KBM-7 (cell line): ENCODE results near the gene DISC1.

ENCODE experiments used
- DNase-seq: peaks from one replicate; pipeline ENCODE4 v3.0.0-alpha.2; 2015
- in situ Hi-C: fragments of 300-500 bp; cut with MboI; formaldehyde crosslinking; loops from 2 replicates; pipeline ENCODE4 v1.14.3; 2020; ENCODE audit warnings: low sequenced_read_pairs, low pct_unique_long_range_greater_than_20kb, mixed read lengths

The DISC1 gene

DNA sequence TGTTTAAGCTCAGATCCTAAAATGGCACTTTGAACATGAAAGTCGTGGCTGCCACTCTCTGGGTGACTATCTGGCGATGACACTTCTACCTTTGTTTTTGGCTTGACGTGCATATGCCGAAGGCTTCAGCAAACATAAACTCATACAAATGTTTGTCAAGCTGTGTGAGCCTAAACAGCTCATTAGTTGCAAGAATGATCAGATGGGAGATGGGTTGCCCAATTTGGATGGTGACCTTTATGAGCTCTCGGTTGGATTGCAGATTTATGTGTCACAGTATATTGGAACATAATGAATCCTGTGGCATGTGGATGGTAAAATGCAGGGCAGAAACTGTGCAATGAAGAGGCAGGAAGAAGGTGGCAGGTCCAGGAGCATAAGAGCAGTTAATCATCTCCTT, 229.3 kb downstream of the DISC1 start:
- in situ Hi-C loops: no loop called here
- no peak for DNase-seq

DNA sequence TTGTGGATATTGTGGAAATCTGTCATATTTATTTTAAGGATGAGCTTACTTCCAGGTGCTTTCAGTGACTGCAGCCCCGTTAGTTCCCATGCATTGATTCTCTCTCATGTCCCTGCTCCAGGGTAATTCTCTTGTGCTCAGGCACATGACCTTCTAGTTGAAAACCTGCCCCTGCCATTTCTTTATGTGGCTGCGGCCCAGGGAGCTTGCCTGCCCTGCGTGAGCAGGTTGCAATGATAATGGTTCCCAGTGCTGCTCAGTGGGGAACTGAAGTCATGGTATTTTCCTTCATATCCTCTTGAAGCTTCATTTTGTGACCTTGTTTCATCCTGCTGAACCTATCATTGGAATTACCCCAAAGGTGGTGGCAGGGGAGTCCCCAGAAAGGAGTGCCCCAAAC, 229.8 kb downstream of the DISC1 start:
- DNase-seq: no peak
- in situ Hi-C loops: no loop called here

DNA sequence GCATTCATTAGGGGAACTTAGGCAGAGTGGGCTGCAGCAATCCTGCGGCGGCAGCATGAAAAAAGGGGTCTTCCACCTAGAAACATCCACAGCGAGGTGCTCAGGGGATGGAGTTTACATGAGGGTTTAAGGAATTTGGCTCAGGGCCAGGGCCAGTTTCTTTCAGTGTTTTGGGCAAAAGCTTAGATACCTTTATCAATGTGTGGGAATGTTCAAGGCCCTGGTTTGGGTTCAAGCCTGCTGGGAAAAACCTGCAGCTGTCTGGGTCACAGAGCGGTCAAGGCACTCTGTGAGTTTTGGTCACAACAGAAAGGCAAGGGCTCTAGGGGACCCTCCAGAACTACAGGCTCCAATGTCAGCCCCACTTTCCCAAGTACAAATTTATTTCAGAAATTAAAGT, 230.3 kb downstream of the DISC1 start:
- in situ Hi-C loops: no loop called here
- DNase-seq: no peak

DNA sequence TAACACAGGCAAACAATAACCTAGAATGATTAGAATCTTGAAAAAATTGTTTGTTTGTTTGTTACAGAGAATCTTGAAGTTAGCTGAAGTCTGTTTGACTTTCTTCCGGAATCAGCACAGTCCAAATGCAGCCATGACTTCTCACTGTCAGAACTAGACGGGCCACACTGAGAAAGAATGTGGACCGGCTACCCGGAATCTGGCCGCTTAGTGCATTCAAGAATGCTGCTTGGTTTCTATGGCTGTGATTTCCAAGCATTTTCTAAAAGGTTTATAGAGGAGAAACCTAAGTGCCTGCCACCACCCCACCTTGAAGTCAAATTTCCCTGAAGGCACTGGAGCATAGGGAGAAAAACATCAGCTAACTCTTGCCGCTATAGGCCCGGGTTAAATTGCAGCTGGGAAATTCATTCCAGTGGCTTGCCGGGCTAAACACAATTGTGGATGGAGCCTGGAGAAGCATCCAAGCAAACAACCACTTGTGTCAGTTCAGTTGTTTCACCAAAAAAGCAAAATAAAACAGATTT, 231.1 kb downstream of the DISC1 start:
- no peak for DNase-seq
- in situ Hi-C loops: no loop called here

DNA sequence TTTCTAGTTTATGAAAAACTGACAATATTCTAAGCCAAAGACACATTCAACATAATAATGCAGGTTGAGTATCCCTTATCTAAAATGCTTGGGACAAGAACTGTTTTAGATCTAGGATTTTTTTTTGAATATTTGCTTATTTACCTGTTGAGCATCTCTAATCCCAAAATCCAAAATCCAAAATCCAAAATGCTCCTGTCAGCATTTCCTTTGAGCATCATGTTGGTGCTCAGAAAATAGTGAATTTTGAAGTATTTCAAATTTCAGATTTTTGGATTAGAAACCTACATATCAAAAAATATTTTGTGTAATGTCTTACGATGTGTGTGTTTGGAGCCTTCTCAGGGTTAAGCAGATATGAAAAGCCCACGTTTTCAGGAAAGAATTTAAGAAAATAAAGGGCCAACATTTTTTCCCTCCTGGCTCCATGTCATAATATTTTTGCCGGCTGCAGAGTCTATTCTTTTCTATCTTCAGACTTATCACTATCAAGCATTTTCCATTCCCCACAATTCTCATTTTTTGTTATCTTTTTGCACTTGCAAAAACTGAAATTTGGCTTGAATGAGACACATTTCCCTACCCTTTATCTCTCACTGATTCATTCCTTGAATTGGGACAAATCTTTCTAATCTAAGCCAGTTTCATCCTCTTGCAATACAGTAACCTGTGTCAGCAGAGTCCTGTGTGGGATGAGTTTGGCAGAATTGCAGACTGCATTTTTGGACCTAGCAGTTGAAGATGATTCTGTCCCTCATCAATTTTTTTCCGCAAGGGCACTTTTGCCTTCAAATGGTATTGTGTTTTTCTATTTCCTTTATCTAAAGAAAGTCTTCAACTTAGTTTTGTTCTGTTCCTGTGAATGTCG, 233.9 kb downstream of the DISC1 start:
- no peak for DNase-seq
- in situ Hi-C loops: no loop called here

DNA sequence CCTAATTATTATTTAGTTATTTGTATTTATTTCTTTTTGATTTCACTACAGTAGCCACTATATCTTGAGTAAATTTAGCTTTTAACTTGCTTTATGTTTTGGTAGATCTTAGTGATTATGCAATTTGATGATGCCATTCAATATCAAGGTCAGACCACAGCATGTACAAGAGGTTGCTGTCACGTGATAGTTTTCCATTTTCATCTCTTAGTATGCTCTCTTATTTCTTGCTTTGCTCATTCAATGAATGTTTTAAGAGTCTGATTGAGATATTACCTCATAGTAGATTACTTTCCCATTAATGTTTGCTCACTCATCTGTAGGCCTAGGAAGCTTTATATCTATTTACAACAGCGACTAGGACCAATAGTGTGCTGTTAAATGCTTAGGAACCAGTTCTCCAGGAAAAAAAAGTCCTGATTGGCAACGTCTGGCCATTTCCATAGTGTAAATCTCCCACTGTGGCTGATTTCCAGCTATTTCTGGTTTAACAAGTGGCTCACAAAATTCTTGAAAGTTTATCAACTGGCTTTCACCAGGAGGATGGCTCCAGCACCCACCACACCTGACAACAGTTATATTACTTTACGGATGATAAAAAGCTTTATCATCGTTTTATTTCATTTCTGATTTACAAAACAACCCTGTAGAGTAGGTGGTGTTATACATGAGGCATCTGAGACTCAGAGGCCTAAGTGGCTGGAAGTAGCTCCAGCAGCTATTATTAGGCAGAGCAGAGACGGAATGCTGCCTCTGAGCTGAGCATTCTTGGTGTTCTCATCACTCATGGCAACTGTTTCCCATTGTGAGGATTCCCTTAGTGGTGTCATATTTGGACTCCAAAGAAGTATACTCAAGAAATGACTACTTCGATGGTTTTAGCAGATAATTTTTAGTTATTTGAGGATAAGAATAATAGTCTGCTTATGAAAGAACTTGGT, 235.2 kb downstream of the DISC1 start:
- no peak for DNase-seq
- in situ Hi-C loops: no loop called here

DNA sequence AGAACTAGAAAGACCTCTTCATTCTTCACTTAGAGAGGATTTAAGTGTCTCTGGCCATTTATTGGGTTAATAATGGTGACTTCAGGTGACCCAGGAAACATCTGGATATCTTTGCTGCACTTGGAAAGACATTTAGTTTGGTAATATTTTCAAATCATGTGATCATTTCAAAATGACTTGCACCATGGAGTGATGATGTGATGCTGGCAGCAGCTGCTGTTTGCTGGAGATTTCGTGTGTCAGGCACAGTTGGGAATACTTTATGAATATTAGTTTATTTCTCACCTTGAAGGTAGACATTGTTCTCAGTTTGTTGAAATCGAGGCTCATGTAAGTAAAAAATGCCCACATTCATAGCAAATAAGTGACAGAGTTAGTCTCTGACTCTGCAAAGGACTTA, 236.0 kb downstream of the DISC1 start:
- in situ Hi-C loops: no loop called here
- DNase-seq: no peak

DNA sequence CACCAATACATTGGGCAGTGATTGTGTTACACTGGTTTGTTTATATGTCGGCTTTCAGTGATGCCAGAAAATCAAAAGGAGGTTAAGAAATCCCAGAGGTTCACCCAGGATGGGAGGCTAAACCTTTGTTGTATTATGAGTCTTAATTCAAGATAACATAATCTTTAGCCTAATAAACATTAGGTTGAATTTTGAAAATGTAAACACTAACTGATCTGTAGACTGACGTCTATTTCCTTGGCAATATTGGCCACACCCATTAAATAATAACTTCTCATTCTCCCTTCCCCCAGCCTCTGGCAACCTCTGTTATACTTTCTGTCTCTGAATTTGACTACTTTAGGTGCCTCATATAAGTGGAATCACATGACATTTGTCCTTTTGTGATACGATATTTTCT, 238.7 kb downstream of the DISC1 start:
- no peak for DNase-seq
- in situ Hi-C loops: no loop called here

DNA sequence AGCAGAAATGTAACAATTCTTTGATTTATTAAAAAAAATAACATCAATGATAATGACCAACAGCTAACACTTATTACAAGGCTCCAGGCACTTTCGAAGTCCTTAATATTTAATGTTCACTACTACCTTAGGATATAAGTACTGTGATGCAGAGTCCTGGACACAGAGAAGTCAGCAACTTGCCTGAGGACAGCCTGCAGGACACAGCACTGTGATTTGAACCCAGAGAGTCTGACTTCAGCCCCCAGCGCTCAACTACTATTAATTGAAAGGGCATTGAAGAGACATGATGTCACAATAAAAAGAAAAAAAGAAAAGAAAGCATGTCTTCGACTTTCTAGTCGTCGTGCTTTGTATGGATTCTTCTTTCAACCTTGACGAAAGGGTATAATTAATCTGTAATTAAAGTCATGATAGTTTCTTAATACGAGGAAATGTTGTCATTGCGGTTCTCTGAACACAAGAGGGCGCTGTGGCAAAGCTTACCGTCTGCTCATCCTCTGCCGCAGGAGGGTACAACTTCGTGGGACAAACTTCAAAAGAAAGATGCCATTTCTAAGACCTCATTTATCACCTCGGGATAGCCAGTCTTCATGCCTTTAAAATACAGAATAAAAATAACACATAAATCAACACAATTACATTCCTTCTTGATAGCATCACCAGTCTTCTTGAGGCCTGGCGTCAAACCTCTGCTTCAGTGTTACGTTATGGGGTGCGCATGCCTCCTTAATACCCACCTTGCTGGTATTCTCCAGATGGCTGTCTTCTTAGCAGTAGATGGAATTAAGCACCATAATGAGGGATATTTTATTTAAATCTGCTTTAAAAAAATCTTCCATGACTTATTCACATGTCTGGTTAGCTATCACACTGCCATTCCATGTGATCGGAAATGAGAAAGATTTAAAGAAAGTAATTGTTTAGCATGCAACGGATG, 240.1 kb downstream of the DISC1 start:
- peak; percentile 46 for DNase-seq
- in situ Hi-C loops: no loop called here

DNA sequence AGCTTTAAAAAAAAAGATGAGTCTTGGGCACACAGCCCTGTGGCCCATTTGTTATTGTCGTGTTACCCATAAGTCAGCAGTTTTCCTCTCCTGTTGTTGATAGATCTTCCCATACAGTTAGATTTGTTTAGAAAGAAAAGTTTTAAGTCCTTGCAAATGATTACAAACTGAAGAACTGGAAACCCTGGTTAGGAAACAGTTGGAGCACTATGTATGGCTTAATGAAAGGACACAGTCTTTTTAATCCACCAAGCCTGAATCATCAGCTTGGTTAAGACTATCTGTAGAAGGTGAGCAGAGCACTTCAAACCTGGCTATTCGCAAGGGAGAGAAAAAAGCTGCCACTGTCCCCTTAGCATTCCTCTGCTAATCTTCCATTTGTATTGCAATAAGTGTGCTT, 241.0 kb downstream of the DISC1 start:
- in situ Hi-C loops: no loop called here
- DNase-seq: no peak

DNA sequence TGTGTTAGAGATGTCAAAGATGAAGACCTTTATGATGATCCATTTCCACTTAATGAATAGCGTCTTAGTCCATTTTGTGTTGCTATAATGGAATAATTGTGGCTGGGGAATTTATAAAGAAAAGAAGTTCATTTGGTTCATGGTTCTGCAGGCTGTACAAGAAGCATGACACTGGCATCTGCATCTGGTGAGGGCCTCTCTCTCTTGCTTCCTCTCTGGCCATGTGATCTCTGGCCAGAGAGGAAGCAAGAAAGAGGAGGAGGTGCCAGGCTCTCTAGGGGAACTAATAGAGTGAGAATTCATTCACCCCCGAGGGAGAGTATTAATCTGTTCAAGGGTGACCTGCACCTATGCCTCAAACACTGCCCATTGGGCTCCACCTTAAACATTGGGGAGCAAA, 242.8 kb downstream of the DISC1 start:
- in situ Hi-C loops: no loop called here
- peak; percentile 45 for DNase-seq

DNA sequence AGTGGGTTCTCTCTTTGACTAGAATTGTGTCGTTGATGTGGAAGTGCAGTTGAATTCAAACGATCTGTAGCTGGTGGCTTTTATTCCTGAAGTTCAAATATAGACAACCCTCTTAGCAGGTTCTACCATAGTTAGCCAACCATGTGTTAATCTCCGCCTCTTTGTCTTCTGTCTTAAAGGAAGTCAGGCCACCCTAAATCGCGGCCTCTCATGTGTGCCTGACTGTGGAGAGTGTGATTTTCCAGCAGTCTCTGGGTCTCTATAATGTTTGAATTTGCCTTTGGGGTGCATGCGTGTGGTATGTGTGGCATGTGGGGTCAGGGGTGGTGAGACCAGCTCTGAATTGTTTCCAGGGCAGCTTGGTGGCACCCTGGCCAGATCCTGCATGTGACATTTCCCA, 244.9 kb downstream of the DISC1 start:
- no peak for DNase-seq
- in situ Hi-C loops: no loop called here

DNA sequence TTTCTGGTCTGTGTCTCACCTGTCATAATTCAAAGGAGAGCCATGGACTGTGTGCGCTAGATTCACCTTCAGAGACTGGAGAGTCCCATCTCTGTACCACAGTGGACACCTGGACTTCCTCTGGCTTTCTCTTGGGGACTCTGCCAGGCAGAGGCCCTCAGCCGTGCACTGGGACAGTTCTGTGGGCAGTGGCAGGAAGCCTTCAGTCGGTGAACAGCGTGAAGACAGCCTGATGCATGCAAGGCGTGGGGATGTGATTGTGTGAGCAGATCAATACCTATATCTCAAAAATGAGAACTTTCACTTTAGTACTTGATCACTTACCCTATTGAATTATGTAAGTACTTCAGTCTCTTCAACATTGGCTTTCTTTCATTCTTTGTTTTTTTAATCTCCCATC, 245.3 kb downstream of the DISC1 start:
- DNase-seq: no peak
- in situ Hi-C loops: no loop called here

DNA sequence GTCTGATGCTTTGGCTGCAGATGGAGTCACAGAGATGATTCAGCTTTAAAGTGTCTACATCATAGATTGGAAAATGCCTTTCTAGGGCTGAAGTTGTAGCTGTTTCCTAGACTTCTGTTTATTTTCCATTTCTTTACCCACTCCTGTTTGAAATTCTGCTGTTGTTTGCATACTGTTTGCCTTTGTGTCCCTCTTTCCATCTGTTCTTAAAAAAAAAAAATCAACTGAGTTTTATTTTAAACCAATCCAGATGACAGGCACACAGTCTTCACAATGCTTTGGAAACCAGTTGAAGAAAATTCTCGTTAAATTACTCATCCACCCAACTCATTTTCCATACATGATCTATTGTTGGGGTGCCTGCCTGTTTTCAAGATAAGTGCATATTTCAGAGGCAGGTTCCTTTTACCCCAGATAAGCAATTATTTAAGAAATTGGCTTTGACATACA, 245.9 kb downstream of the DISC1 start:
- in situ Hi-C loops: no loop called here
- DNase-seq: no peak

DNA sequence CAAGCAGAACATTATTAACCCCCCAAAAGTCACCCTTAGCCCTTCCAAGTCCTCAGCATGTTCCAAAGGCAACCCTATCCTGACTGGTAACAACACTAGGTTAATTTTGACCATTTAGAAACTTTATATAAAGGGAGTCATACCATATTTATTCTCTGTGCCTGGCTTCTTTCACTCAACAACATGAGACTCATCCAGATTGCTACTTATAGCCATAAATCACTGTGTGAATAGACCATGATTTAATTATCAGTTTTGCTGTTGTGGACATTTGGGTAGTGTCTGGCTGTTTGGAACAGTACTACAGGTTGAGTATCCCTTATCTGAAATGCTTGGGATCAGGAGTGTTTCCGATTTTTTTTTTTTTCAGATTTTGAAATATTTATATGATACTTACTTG, 252.1 kb downstream of the DISC1 start:
- no peak for DNase-seq
- in situ Hi-C loops: no loop called here

DNA sequence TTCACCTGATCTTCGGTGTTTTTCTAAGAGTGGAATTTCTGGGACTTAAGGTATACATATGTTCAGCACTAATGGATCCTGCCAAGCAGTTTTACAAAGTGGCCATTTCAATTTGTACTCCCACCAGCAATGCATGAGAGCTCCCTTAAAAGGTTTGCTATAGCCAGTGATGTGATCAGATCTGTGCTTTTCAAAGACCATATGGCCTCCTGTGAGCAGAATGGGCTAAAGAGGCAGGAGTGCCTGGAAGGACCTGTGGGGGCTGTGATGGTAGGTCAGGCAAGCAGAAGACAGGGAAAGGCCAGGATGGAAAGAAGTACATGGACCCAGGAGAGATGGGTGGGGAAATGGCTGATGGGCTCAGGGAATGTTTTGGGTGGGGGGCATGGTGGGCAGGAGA, 252.7 kb downstream of the DISC1 start:
- no peak for DNase-seq
- in situ Hi-C loops: no loop called here

DNA sequence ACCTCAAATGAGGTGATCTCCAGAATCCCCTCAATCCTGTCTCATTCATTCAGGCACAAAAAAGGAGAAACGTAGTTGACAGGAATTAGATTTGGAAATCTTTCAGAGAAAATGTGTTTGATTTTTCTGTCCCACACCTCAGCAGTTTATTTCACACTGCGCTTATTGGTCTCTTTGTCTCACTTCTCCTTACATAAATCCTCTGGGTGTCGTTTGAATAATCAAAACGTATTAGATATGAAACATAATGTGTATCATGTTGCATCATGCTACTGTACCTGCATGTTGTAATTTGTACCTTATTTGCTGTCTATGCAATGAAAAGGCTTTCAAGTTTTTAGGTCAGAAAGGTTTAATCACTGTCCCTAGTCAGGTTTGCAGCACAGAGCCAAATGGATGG, 255.7 kb downstream of the DISC1 start:
- no peak for DNase-seq
- in situ Hi-C loops: no loop called here

DNA sequence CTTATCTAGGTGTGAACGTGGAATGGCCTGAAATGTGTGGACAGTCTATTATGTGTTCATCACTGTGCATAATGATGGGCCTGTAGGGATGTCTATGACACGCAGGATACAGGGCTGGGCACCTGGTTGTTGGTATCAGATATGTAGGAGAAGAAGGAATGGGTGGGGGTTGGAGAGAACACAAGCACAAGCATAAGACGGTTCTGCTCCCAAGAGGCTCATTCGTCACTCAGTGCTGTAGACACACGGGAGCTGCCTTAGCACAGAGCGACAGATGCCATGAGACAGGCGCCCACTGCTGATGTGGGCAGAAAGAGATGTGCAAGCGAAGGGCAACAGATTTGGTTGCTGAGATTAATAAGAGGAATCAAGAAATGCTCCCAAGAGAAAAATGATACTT, 256.2 kb downstream of the DISC1 start:
- in situ Hi-C loops: no loop called here
- no peak for DNase-seq

DNA sequence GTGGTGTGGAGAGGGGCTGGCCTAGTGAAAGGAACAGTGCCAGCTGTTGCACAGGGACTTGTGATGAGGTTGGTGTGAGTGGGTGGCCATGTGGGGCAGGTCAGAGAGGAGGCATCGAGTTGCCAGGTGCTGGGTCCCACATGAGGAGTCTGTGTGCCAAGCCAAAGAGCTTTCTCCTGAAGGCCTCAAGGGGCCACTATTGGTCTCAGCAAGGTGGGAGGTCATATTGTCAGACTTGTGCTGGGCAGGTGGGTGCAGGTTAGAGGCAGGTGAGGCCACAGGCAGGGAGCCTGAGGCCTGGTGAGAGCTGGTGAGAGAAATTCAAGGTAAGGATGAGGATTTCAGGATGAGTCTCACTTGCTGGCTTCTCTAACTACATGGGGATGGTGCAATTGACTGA, 256.8 kb downstream of the DISC1 start:
- in situ Hi-C loops: no loop called here
- DNase-seq: no peak
